Suprapubic skin (tissue), 4 donors: ENCODE data around the gene S100A16. TPM values are rescaled to one million over a fixed set of nuclear protein-coding genes. Genes with fewer than 3 reads are reported as not detected.

Experiments
- DNase-seq, 2 donors: peaks; one replicate each; pipeline ENCODE4 v3.0.0-alpha.2; 2019; ENCODE audit warnings: low spot score in 2 of 2
- H3K27ac ChIP-seq: fragments of 200-600 bp; sonication (generic); one replicate; pipeline ENCODE4 v1.5.1; 2019
- H3K27me3 ChIP-seq: fragments of 200-600 bp; sonication (generic); one replicate; pipeline ENCODE4 v1.5.1; 2019
- H3K36me3 ChIP-seq: fragments of 200-600 bp; sonication (generic); one replicate; pipeline ENCODE4 v1.5.1; 2019
- H3K4me1 ChIP-seq: fragments of 200-600 bp; sonication (generic); one replicate; pipeline ENCODE4 v1.5.1; 2019
- H3K4me3 ChIP-seq: fragments of 200-600 bp; sonication (generic); one replicate; pipeline ENCODE4 v1.5.1; 2019; ENCODE audit warnings: mild to moderate bottlenecking
- H3K9me3 ChIP-seq: fragments of 200-600 bp; sonication (generic); one replicate; pipeline ENCODE4 v1.5.1; 2019
- CTCF ChIP-seq, 2 donors: fragments of 200-600 bp in 1 of 2; fragments of 450-650 bp in 1 of 2; sonication (generic) in 1 of 2; IDR thresholded peaks; one replicate each; pipeline ENCODE4 v1.5.1; 2016 to 2019; ENCODE audit warnings: antibody characterized with exemption in 2 of 2, mild to moderate bottlenecking in 1 of 2, moderate library complexity in 1 of 2
- EP300 ChIP-seq: sonication (generic); formaldehyde crosslinking; IDR thresholded peaks from one replicate; pipeline ENCODE4 v1.6.1; 2017; ENCODE audit warnings: antibody characterized with exemption
- POLR2A ChIP-seq, 2 donors: fragments of 450-650 bp; IDR thresholded peaks; one replicate each; pipeline ENCODE4 v1.6.1; 2017; ENCODE audit warnings: antibody characterized with exemption in 2 of 2, mild to moderate bottlenecking in 2 of 2, moderate library complexity in 2 of 2
- POLR2AphosphoS5 ChIP-seq, 3 donors: sonication (generic); formaldehyde crosslinking; IDR thresholded peaks; one replicate each; pipeline ENCODE4 v1.6.1; 2017; ENCODE audit warnings: antibody characterized with exemption in 3 of 3
- WGBS: methylation state at CpG from one replicate; pipeline ENCODE4 v1.1.5; 2018; 5-methylcytosine and 5-hydroxymethylcytosine counted together
- total RNA-seq, 4 donors: library from RNA; depleted of rRNA; stranded (reverse); fragments of >200 nt; gene quantifications; one replicate each; pipeline ENCODE4 v1.1.0, GENCODE V29; 2016

Gene S100A16
- total RNA-seq, 4 donors from 2014 or later, result 133 to 668 (median 414) TPM

- H3K36me3 ChIP-seq, result peaks cover 52% of the 10 kb centered on the region
- H3K27ac ChIP-seq, result no peak overlapping the region
Observed at GRCh38 chr1:153636312-153636711, 23.4 kb upstream of the S100A16 start.

GRCh38 chr1:153635872-153636271 is 22.9 kb upstream of the S100A16 start:
- H3K27me3 ChIP-seq, result no peaks in the 10 kb centered on the region
- TF ChIP-seq EP300, result no peak
- no peak for TF ChIP-seq CTCF (IDR thresholded peaks at IDR 0.05)
- no peak for TF ChIP-seq POLR2AphosphoS5 (IDR thresholded peaks at IDR 0.05)
- TF ChIP-seq POLR2A (IDR thresholded peaks at IDR 0.05), result no peak
- peaks cover 47% of the 10 kb centered on the region for H3K36me3 ChIP-seq
- 87% methylated on average over 7 of the region's 7 CpGs for WGBS
- H3K4me1 ChIP-seq, result peaks cover 37% of the 10 kb centered on the region
- H3K27ac ChIP-seq, result peak overlapping the region; percentile 100
- H3K4me3 ChIP-seq, result peak overlapping the region; percentile 87
- no peaks in the 10 kb centered on the region for H3K9me3 ChIP-seq
- no peak for DNase-seq

More at GRCh38 chr1:153636312-153636711, 23.4 kb upstream of the S100A16 start:
- Histone ChIP-seq H3K27me3 (no peaks in the 10 kb centered on the region), H3K4me1 (peaks cover 37% of the 10 kb centered on the region), H3K4me3 (no peak overlapping the region), H3K9me3 (no peaks in the 10 kb centered on the region)
- 96% methylated on average over 9 of the region's 9 CpGs for WGBS
- no peak for DNase-seq
- TF ChIP-seq EP300, result no peak
- no peak for TF ChIP-seq POLR2A (IDR thresholded peaks at IDR 0.05)
- no peak for TF ChIP-seq CTCF (IDR thresholded peaks at IDR 0.05)
- TF ChIP-seq POLR2AphosphoS5 (IDR thresholded peaks at IDR 0.05), result no peak

GRCh38 chr1:153633754-153634665 is 21.1 kb upstream of the S100A16 start, which contains the start of gene CHTOP:
TSS of gene CHTOP (plus strand) at chr1:153634066. CDS start at chr1:153636589, 2,523 bp downstream.
- Histone ChIP-seq H3K9me3 (no peaks in the 10 kb centered on the region), H3K4me1 (peaks cover 47% of the 10 kb centered on the region), H3K36me3 (peaks cover 29% of the 10 kb centered on the region), H3K4me3 (peak within 1 kb of the TSS; percentile 87), H3K27me3 (no peaks in the 10 kb centered on the region), H3K27ac (peak within 1 kb of the TSS; percentile 100)
- TF ChIP-seq POLR2A (IDR thresholded peaks at IDR 0.05) (peak; percentile 73 to 77), POLR2AphosphoS5 (IDR thresholded peaks at IDR 0.05) (peak; percentile 59 to 91 (median 86)), CTCF (IDR thresholded peaks at IDR 0.05) (no peak)
- under 1% methylated on average over 57 of the region's 65 CpGs for WGBS
- peak; percentile 99 for DNase-seq

GRCh38 chr1:153633161-153633753 is 20.3 kb upstream of the S100A16 start:
- TF ChIP-seq CTCF (IDR thresholded peaks at IDR 0.05) (no peak), POLR2AphosphoS5 (IDR thresholded peaks at IDR 0.05) (no peak), POLR2A (IDR thresholded peaks at IDR 0.05) (no peak), EP300 (no peak)
- Histone ChIP-seq H3K4me1 (peaks cover 51% of the 10 kb centered on the region), H3K9me3 (no peaks in the 10 kb centered on the region), H3K27me3 (no peaks in the 10 kb centered on the region), H3K4me3 (peak overlapping the region; percentile 87), H3K36me3 (peaks cover 21% of the 10 kb centered on the region), H3K27ac (peak overlapping the region; percentile 100)
- WGBS, result 41% methylated on average over 18 of the region's 18 CpGs
- DNase-seq, result no peak
